Panc1 (cell line): ENCODE measurements around the gene NUP210.

ENCODE experiments used
- POLR2AphosphoS5 ChIP-seq: IDR thresholded peaks from 2 replicates; pipeline ENCODE4 v1.6.1; 2012; ENCODE audit warnings: mild to moderate bottlenecking, low read depth, low read length, moderate library complexity
- SIN3A ChIP-seq: IDR thresholded peaks from 2 replicates; pipeline ENCODE4 v1.6.1; 2012; ENCODE audit warnings: low read depth, mild to moderate bottlenecking, low read length, moderate library complexity, borderline replicate concordance; ENCODE audit not compliant: insufficient read depth
- TCF7L2 ChIP-seq: IDR thresholded peaks from 2 replicates; pipeline ENCODE4 v1.6.1; 2011; ENCODE audit warnings: mild to moderate bottlenecking, low read depth, low read length, inconsistent platforms
- TF ChIP-seq, protein P1 (sequence below): fragments of 450-650 bp; IDR thresholded peaks from 2 replicates; pipeline ENCODE4 v1.5.1; 2017; ENCODE audit warnings: mild to moderate bottlenecking
- TF ChIP-seq, protein P2 (sequence below), 2 experiments: IDR thresholded peaks; 2 replicates each; pipeline ENCODE4 v1.6.1; 2011 to 2012; ENCODE audit warnings: low read depth in 2 of 2, control low read depth in 1 of 2, low read length in 1 of 2, mild to moderate bottlenecking in 1 of 2, moderate library complexity in 1 of 2; ENCODE audit not compliant: insufficient read depth in 1 of 2

DNA sequence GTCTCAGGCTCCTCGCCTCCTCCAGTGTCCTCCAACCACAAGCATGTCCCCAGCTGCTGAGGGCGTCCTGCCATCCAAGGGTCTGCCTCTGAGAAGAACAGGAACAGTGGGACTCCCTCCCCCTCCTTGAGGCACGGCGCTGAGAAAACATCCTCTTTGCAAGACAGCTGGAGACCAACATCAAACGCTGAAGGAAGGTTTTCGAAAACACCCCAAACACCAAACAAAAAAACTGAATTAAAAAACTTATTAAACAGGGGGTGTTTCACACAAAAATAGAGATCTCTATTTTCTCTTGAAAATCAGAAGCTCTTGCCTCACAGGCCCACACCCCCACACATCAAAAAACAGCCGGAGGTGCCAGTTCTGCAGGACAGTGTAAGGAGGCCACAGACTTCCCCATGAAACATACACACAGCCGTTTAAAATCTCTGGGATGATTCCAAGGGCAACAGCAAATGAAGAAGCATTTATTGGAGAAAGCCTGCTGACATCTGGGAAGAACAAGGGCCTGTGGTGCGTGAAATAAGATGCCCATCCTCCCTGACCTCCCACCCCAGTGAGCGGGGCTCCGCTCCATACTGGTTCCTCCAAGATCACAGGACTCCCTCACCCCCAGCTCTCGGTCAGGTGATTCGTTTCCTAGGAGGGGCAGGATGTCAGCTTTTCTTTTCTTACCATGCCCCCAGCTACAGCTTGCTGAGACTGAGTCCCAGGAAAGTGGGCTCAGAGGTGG lies 71.3 kb downstream of the NUP210 start:
- TF ChIP-seq, protein P1, sequence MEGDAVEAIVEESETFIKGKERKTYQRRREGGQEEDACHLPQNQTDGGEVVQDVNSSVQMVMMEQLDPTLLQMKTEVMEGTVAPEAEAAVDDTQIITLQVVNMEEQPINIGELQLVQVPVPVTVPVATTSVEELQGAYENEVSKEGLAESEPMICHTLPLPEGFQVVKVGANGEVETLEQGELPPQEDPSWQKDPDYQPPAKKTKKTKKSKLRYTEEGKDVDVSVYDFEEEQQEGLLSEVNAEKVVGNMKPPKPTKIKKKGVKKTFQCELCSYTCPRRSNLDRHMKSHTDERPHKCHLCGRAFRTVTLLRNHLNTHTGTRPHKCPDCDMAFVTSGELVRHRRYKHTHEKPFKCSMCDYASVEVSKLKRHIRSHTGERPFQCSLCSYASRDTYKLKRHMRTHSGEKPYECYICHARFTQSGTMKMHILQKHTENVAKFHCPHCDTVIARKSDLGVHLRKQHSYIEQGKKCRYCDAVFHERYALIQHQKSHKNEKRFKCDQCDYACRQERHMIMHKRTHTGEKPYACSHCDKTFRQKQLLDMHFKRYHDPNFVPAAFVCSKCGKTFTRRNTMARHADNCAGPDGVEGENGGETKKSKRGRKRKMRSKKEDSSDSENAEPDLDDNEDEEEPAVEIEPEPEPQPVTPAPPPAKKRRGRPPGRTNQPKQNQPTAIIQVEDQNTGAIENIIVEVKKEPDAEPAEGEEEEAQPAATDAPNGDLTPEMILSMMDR = no peak
- no peak for TF ChIP-seq POLR2AphosphoS5
- TF ChIP-seq TCF7L2 = no peak
- TF ChIP-seq, protein P2, sequence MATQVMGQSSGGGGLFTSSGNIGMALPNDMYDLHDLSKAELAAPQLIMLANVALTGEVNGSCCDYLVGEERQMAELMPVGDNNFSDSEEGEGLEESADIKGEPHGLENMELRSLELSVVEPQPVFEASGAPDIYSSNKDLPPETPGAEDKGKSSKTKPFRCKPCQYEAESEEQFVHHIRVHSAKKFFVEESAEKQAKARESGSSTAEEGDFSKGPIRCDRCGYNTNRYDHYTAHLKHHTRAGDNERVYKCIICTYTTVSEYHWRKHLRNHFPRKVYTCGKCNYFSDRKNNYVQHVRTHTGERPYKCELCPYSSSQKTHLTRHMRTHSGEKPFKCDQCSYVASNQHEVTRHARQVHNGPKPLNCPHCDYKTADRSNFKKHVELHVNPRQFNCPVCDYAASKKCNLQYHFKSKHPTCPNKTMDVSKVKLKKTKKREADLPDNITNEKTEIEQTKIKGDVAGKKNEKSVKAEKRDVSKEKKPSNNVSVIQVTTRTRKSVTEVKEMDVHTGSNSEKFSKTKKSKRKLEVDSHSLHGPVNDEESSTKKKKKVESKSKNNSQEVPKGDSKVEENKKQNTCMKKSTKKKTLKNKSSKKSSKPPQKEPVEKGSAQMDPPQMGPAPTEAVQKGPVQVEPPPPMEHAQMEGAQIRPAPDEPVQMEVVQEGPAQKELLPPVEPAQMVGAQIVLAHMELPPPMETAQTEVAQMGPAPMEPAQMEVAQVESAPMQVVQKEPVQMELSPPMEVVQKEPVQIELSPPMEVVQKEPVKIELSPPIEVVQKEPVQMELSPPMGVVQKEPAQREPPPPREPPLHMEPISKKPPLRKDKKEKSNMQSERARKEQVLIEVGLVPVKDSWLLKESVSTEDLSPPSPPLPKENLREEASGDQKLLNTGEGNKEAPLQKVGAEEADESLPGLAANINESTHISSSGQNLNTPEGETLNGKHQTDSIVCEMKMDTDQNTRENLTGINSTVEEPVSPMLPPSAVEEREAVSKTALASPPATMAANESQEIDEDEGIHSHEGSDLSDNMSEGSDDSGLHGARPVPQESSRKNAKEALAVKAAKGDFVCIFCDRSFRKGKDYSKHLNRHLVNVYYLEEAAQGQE (IDR thresholded peaks at IDR 0.05; ENCODE audit: insufficient read depth in 1 of 2, low read depth in 2 of 2, low read length in 1 of 2) = no peak
- TF ChIP-seq SIN3A = no peak
